ENCODE measurements around the gene PKN1.

The PKN1 gene

DNA sequence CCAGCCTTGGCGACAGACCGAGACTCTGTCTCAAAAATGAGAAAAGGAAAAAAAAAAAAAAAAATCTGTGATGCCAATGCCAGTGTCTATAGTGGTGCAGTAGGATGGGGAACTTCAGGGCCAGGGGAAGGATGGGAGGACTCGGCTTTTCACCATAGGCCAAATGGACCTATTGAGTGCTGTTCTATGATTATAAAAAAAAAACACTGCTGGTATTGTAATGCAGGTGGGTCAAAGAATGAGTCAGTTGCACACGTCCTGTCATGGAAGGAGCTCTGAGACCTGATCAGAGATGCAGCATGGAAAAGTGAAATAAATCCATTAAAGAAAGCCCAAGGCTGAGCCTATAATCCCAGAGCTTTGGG, 78.1 kb downstream of the PKN1 start:
- DNase-seq (ENCODE audit: low read depth), result peak; percentile 57
- no peak overlapping the region for H3K4me3 ChIP-seq (ENCODE audit: low read length)
- TF ChIP-seq, protein P1, sequence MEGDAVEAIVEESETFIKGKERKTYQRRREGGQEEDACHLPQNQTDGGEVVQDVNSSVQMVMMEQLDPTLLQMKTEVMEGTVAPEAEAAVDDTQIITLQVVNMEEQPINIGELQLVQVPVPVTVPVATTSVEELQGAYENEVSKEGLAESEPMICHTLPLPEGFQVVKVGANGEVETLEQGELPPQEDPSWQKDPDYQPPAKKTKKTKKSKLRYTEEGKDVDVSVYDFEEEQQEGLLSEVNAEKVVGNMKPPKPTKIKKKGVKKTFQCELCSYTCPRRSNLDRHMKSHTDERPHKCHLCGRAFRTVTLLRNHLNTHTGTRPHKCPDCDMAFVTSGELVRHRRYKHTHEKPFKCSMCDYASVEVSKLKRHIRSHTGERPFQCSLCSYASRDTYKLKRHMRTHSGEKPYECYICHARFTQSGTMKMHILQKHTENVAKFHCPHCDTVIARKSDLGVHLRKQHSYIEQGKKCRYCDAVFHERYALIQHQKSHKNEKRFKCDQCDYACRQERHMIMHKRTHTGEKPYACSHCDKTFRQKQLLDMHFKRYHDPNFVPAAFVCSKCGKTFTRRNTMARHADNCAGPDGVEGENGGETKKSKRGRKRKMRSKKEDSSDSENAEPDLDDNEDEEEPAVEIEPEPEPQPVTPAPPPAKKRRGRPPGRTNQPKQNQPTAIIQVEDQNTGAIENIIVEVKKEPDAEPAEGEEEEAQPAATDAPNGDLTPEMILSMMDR (IDR thresholded peaks at IDR 0.05; ENCODE audit: insufficient read depth, low read depth, low read length, missing control alignments), result no peak

DNA sequence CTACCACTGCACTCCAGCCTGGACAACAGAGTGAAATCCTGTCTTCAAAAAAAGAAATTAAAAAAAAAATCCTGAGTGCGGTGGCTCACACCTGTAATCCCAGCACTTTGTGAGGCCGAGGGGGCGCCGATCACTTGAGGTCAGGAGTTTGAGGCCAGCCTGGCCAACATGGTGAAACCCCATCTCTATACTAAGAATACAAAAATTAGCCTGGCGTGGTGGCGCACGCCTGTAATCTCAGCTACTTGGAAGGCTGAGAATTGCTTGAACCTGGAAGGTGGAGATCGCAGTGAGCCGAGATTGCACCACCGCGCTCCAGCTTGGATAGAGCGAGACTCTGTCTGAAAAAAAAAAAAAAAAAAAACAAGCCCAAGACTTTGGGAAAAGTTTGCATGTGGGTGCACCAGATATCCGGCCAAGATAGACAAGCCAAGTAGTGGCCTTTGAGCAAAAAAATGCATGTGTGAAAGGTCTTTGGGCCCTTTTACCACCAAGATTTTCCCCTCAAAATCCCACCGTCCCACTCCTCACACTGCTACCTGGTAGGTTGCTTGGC, 79.4 kb downstream of the PKN1 start:
- H3K4me3 ChIP-seq (ENCODE audit: low read length), result no peak overlapping the region
- DNase-seq (ENCODE audit: low read depth), result no peak
- TF ChIP-seq, protein P1 (IDR thresholded peaks at IDR 0.05; ENCODE audit: insufficient read depth, low read depth, low read length, missing control alignments), result no peak

DNA sequence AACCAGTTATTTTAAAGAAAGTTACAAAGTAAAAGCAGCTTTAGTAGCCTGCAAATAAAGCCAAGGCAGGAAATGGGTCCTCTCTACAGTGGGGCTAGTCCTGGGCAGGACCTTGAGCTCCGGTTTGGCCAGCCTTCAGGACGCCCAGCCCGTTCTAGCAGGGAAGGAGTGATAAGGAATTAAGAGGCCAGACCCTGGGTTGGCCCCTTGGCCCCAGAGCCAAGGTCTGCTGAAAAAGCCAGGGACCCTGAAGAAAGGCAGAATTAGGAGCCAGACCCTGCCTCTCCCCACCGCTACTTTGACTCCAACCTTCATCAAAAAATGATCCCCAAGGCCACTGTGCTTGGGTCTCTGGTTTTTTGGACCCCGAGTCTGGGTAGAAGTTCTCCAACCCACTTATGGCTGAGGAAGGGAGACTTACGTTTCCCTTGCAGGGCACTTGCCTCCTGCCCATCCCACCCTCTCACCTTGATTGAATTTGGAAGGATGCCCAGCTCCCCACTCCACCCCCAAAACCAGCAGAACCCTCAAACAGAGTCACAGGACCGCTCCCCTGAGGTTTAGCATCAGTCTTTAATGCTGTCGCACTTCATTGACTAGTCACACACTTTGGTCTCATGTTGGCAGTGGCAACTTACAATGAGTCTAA, 81.2 kb downstream of the PKN1 start:
- no peak for DNase-seq (ENCODE audit: low read depth)
- TF ChIP-seq, protein P1 (IDR thresholded peaks at IDR 0.05; ENCODE audit: insufficient read depth, low read depth, low read length, missing control alignments), result no peak
- H3K4me3 ChIP-seq (ENCODE audit: low read length), result no peak overlapping the region

DNA sequence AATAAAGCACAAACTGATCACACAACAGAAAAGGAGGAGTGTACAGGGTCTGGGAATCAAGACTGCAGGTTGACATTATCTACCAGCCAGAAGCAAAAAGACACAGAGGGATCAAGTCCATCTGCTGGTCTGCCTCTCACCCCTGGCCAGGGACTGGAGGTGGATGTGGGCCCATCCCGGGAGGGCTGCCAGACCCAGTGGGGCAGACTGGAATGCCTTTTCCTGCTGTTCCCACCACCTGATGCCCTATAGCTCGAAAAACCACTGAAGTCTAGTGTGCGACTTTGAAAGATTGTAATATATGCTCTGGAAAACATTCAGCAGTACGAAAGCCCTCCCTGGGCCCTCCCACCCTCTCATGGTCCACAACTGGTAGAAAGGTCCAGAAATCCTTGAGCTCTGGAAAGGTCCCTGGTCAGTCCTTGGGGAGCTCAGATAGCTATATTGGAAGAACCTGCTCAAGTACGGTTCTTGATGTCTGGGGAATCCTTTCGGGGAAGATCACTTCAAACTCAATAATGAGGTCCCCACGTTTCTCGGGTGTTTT, 82.5 kb downstream of the PKN1 start:
- TF ChIP-seq, protein P1 (IDR thresholded peaks at IDR 0.05; ENCODE audit: insufficient read depth, low read depth, low read length, missing control alignments), result no peak
- DNase-seq (ENCODE audit: low read depth), result no peak
- H3K4me3 ChIP-seq (ENCODE audit: low read length), result peak overlapping the region; percentile 88

DNA sequence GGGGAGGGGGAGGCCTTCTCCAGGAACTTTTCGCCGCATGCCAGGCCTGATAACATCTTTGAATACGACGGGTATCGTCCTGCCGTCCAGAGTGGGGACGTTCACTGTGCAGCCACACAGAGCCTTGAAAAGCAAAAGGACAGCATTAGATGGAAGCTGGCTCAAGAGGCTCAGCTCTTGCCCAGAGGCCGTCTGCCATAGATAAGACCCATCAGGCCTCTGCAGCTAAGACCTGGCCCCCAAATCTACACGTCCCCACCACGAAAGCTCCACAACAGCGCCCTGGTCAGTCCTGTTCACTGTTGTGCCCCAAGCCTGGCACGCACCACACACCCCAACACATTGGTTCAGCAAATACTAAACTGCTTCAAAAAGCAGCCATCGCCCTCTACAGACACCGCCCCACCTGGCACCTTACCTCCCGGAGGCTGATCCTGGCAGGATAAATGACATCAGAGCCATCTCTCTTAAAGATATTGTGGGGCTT, 83.0 kb downstream of the PKN1 start:
- TF ChIP-seq, protein P1 (IDR thresholded peaks at IDR 0.05; ENCODE audit: insufficient read depth, low read depth, low read length, missing control alignments), result peak; percentile 32
- H3K4me3 ChIP-seq (ENCODE audit: low read length), result peak overlapping the region; percentile 88
- no peak for DNase-seq (ENCODE audit: low read depth)

DNA sequence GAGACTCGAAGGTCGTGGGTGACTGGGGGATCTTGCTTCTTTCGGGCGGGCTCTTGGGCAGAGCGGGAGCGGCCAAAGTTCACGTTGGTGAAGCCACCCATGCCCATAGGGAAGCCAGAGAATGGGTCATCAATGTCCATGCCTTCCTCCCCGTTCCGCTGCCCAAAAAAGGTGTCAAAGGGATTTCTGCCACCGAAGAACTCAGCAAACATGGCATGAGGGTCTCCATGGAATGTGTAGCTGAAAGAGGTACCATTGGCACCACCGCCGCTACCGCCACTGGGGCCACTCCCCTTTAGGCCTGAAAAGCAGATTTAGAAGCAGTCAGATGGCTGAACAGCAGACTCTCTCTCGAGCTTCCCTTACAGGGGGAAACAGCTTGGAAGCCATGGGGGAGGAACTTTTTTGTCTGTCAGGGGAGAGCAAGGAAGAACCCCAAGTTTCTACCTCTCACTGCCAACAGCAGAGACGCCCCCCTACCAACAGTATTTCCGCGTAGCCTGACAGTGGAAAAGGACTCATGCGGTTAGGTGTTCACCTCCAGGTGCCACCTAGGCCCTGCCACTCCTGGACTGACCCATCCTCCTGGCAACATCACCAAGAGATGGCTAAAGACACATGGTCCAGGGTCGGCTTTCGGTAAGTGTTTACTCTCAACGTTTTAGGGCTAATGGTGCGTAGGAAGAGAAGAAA, 83.8 kb downstream of the PKN1 start:
- TF ChIP-seq, protein P1 (IDR thresholded peaks at IDR 0.05; ENCODE audit: insufficient read depth, low read depth, low read length, missing control alignments), result no peak
- H3K4me3 ChIP-seq (ENCODE audit: low read length), result peak overlapping the region; percentile 88
- DNase-seq (ENCODE audit: low read depth), result no peak

All from epithelial cell of esophagus (primary cell).